H9 (cell line): ENCODE data around the gene UTS2R. TPM values are rescaled to one million over a fixed set of nuclear protein-coding genes. Genes with fewer than 3 reads are reported as not detected.

Source experiments
- DNase-seq: peaks from one replicate; pipeline ENCODE4 v3.0.0-alpha.2; 2017
- H2AFZ ChIP-seq: one replicate; pipeline ENCODE4 v1.6.1; 2013; ENCODE audit warnings: mild to moderate bottlenecking, low read length, control low read depth, moderate library complexity
- H2AK5ac ChIP-seq: 2 replicates; pipeline ENCODE4 v1.6.1; 2013; ENCODE audit warnings: low read length, control low read depth, mixed read lengths; ENCODE audit not compliant: insufficient read length
- H2BK120ac ChIP-seq: one replicate; pipeline ENCODE4 v1.6.1; 2013; ENCODE audit warnings: low read depth, mild to moderate bottlenecking, low read length, control low read depth, inconsistent platforms; ENCODE audit not compliant: poor library complexity, severe bottlenecking
- H2BK12ac ChIP-seq: 2 replicates; pipeline ENCODE4 v1.6.1; 2013; ENCODE audit warnings: low read length, control low read depth, mixed read lengths, low read depth; ENCODE audit not compliant: insufficient read length
- H2BK15ac ChIP-seq: 2 replicates; pipeline ENCODE4 v1.6.1; 2013; ENCODE audit warnings: low read depth, low read length, control low read depth
- H2BK20ac ChIP-seq: one replicate; pipeline ENCODE4 v1.6.1; 2013; ENCODE audit warnings: low read depth, mild to moderate bottlenecking, low read length, control low read depth, inconsistent platforms; ENCODE audit not compliant: poor library complexity, severe bottlenecking
- H2BK5ac ChIP-seq: 2 replicates; pipeline ENCODE4 v1.6.1; 2013; ENCODE audit warnings: low read length, control low read depth, mixed read lengths; ENCODE audit not compliant: insufficient read length
- H3K14ac ChIP-seq: 2 replicates; pipeline ENCODE4 v1.6.1; 2013; ENCODE audit warnings: low read length, control low read depth; ENCODE audit not compliant: insufficient read depth
- H3K18ac ChIP-seq: 2 replicates; pipeline ENCODE4 v1.6.1; 2013; ENCODE audit warnings: low read depth, mild to moderate bottlenecking, mixed read lengths, low read length, control low read depth; ENCODE audit not compliant: insufficient read length
- H3K23ac ChIP-seq: 2 replicates; pipeline ENCODE4 v1.6.1; 2013; ENCODE audit warnings: low read length, control low read depth, mixed read lengths, low read depth; ENCODE audit not compliant: insufficient read length
- H3K23me2 ChIP-seq: 2 replicates; pipeline ENCODE4 v1.6.1; 2013; ENCODE audit warnings: low read depth, mild to moderate bottlenecking, mixed read lengths, low read length, control low read depth; ENCODE audit not compliant: insufficient read length, poor library complexity, severe bottlenecking
- H3K27ac ChIP-seq: 2 replicates; pipeline ENCODE4 v1.5.1; 2013; ENCODE audit warnings: low read length, control low read depth, mixed read lengths, low read depth; ENCODE audit not compliant: insufficient read length
- H3K27me3 ChIP-seq: 2 replicates; pipeline ENCODE4 v1.6.1; 2013; ENCODE audit warnings: low read length, control low read depth, inconsistent platforms; ENCODE audit not compliant: insufficient read depth
- H3K4ac ChIP-seq: 2 replicates; pipeline ENCODE4 v1.6.1; 2013; ENCODE audit warnings: low read depth, mild to moderate bottlenecking, control low read depth, inconsistent platforms, low read length, moderate library complexity
- H3K4me1 ChIP-seq: 2 replicates; pipeline ENCODE4 v1.6.1; 2013; ENCODE audit warnings: low read length, control low read depth, inconsistent platforms; ENCODE audit not compliant: insufficient read depth
- H3K4me2 ChIP-seq: 2 replicates; pipeline ENCODE4 v1.6.1; 2013; ENCODE audit warnings: low read length, control low read depth, mixed read lengths; ENCODE audit not compliant: insufficient read length, insufficient read depth
- H3K56ac ChIP-seq: 2 replicates; pipeline ENCODE4 v1.6.1; 2013; ENCODE audit warnings: low read depth, mild to moderate bottlenecking, mixed read lengths, low read length, control low read depth; ENCODE audit not compliant: insufficient read length
- H3K79me1 ChIP-seq: 2 replicates; pipeline ENCODE4 v1.6.1; 2013; ENCODE audit warnings: low read depth, mild to moderate bottlenecking, moderate library complexity, low read length, control low read depth, inconsistent platforms; ENCODE audit not compliant: insufficient read depth, poor library complexity, severe bottlenecking
- H3K79me2 ChIP-seq: 2 replicates; pipeline ENCODE4 v1.6.1; 2013; ENCODE audit warnings: low read length, control low read depth, inconsistent platforms; ENCODE audit not compliant: insufficient read depth
- H3K9ac ChIP-seq: 2 replicates; pipeline ENCODE4 v1.6.1; 2013; ENCODE audit warnings: low read length, control low read depth, mixed read lengths; ENCODE audit not compliant: insufficient read length; ENCODE audit errors: extremely low read depth
- H3K9me3 ChIP-seq: one replicate; pipeline ENCODE4 v1.6.1; 2013; ENCODE audit warnings: low read depth, low read length, inconsistent platforms; ENCODE audit not compliant: control insufficient read depth
- H3T11ph ChIP-seq: one replicate; pipeline ENCODE4 v1.6.1; 2013; ENCODE audit warnings: mild to moderate bottlenecking, low read length, control low read depth, inconsistent platforms
- H4K20me1 ChIP-seq: one replicate; pipeline ENCODE4 v1.6.1; 2013; ENCODE audit not compliant: control insufficient read depth, insufficient read length, insufficient read depth
- H4K5ac ChIP-seq: 2 replicates; pipeline ENCODE4 v1.6.1; 2013; ENCODE audit warnings: low read depth, mild to moderate bottlenecking, mixed read lengths, low read length, control low read depth; ENCODE audit not compliant: insufficient read length
- H4K8ac ChIP-seq: replicated peaks from 2 replicates; pipeline ENCODE4 v1.6.1; 2013; ENCODE audit warnings: low read length, control low read depth, mixed read lengths, low read depth; ENCODE audit not compliant: insufficient read length
- H4K91ac ChIP-seq: 2 replicates; pipeline ENCODE4 v1.6.1; 2013; ENCODE audit warnings: low read depth, mild to moderate bottlenecking, moderate library complexity, mixed read lengths, low read length, control low read depth; ENCODE audit not compliant: insufficient read length
- H3K27ac Mint-ChIP-seq, 3 experiments: 2 replicates in 2 of 3; 3 replicates in 1 of 3; pipeline ENCODE4 v1.8.0; 2020 to 2021; ENCODE audit warnings: mixed read lengths in 3 of 3, mild to moderate bottlenecking in 1 of 3, moderate library complexity in 1 of 3
- H3K27me3 Mint-ChIP-seq: 2 replicates; pipeline ENCODE4 v1.8.0; 2021; ENCODE audit warnings: low read depth, mild to moderate bottlenecking, moderate library complexity, mixed read lengths
- H3K36me3 Mint-ChIP-seq, 3 experiments: 2 replicates in 2 of 3; 3 replicates in 1 of 3; pipeline ENCODE4 v1.8.0; 2020 to 2021; ENCODE audit warnings: low read depth in 3 of 3, mixed read lengths in 3 of 3; ENCODE audit not compliant: insufficient read depth in 1 of 3
- H3K4me1 Mint-ChIP-seq, 2 experiments: 2 replicates each; pipeline ENCODE4 v1.8.0; 2020; ENCODE audit warnings: mixed read lengths in 2 of 2
- H3K4me3 Mint-ChIP-seq, 2 experiments: 2 replicates in 1 of 2; 3 replicates in 1 of 2; pipeline ENCODE4 v1.8.0; 2020 to 2021; ENCODE audit warnings: mild to moderate bottlenecking in 2 of 2, mixed read lengths in 2 of 2, moderate library complexity in 1 of 2
- H3K9me3 Mint-ChIP-seq, 2 experiments: 2 replicates in 1 of 2; 3 replicates in 1 of 2; pipeline ENCODE4 v1.8.0; 2020; ENCODE audit warnings: mild to moderate bottlenecking in 2 of 2, mixed read lengths in 2 of 2, moderate library complexity in 1 of 2
- CTCF ChIP-seq: fragments of 200-600 bp; sonication (generic); conservative IDR thresholded peaks from 3 replicates; pipeline ENCODE4 v1.8.0; 2021; ENCODE audit warnings: antibody characterized with exemption, mild to moderate bottlenecking
- whole genome bisulfite sequencing: extraction: QIAGEN DNeasy Blood & Tissue Kit; methylation state at CpG from one replicate; pipeline ENCODE4 v1.1.7; 2013; ENCODE audit warnings: missing lambda C conversion rate, low lambda C conversion rate, mixed read lengths; ENCODE audit not compliant: insufficient read length; ENCODE audit errors: extremely low coverage; 5-methylcytosine and 5-hydroxymethylcytosine counted together
- total RNA-seq: library from RNA; stranded (reverse); gene quantifications from 2 replicates; pipeline ENCODE4 v1.2.1, GENCODE V29; 2021

The UTS2R gene
- total RNA-seq, 1 experiment from 2014 or later: 0.94 TPM

- no peak overlapping the region for H2BK5ac ChIP-seq
- no peak overlapping the region for H3K27ac ChIP-seq
- no peaks in the 10 kb centered on the region for H3K79me1 ChIP-seq
- H3K4me1 Mint-ChIP-seq: peaks cover 2 to 18% of the 10 kb centered on the region in 2 experiments
- no peak overlapping the region for H3K23ac ChIP-seq
- H4K91ac ChIP-seq: no peak overlapping the region
- H2BK15ac ChIP-seq: no peak overlapping the region
- H3K56ac ChIP-seq: no peak overlapping the region
- no CpG with 5 or more reads among the region's 2 CpGs for WGBS
- no peak overlapping the region for H2AFZ ChIP-seq
- H3K4me3 Mint-ChIP-seq: no peak overlapping the region
- no peak overlapping the region for H3K18ac ChIP-seq
- H3T11ph ChIP-seq: no peak overlapping the region
- no peak overlapping the region for H4K8ac ChIP-seq
- no peak overlapping the region for H3K4me2 ChIP-seq
- no peaks in the 10 kb centered on the region for H3K27me3 ChIP-seq
- H2BK12ac ChIP-seq: no peak overlapping the region
- TF ChIP-seq CTCF: no peak
- peaks cover 16% of the 10 kb centered on the region for H3K27me3 Mint-ChIP-seq
- H3K9ac ChIP-seq: no peak overlapping the region
- no peak overlapping the region for H3K14ac ChIP-seq
- no peak overlapping the region for H4K5ac ChIP-seq
- H3K4me1 ChIP-seq: peaks cover 2% of the 10 kb centered on the region; the same call in 1 of the 2 replicates
- no peaks in the 10 kb centered on the region for H3K23me2 ChIP-seq
- no peak overlapping the region for H2AK5ac ChIP-seq
- no peaks in the 10 kb centered on the region for H3K36me3 Mint-ChIP-seq
- H4K20me1 ChIP-seq: no peaks in the 10 kb centered on the region
- DNase-seq: no peak
- no peaks in the 10 kb centered on the region for H3K9me3 ChIP-seq
- no peak overlapping the region for H3K4ac ChIP-seq
- no peaks in the 10 kb centered on the region for H3K79me2 ChIP-seq
- no peaks in the 10 kb centered on the region for H3K9me3 Mint-ChIP-seq
- H2BK120ac ChIP-seq: no peak overlapping the region
- H2BK20ac ChIP-seq: no peak overlapping the region
- no peak overlapping the region for H3K27ac Mint-ChIP-seq
Measured at GRCh38 chr17:82357394-82357793, 14.2 kb upstream of the UTS2R start.
